Ishikawa (cell line): ENCODE data around the gene SLAIN1.

ENCODE experiments used
- EP300 ChIP-seq: IDR thresholded peaks from 2 replicates; pipeline ENCODE4 v1.6.1; 2012; ENCODE audit warnings: borderline replicate concordance
- MAX ChIP-seq: IDR thresholded peaks from 2 replicates; pipeline ENCODE4 v1.6.1; 2012
- RAD21 ChIP-seq: IDR thresholded peaks from 2 replicates; pipeline ENCODE4 v1.6.1; 2012; ENCODE audit warnings: low read depth
- USF1 ChIP-seq: IDR thresholded peaks from 2 replicates; pipeline ENCODE4 v1.6.1; 2012
- YY1 ChIP-seq: IDR thresholded peaks from 2 replicates; pipeline ENCODE4 v1.6.1; 2012; ENCODE audit warnings: low read depth

GRCh38 chr13:77733674-77734073 is 36.2 kb downstream of the SLAIN1 start:
- TF ChIP-seq MAX (no peak), USF1 (no peak), EP300 (no peak), YY1 (no peak), RAD21 (no peak)
